ENCODE results near the gene MARCHF3.
"Not testable (repeated sequence)": the region's sequence is repeated elsewhere in the genome, so short reads cannot be mapped to it uniquely, and the experiment has no call there.

MARCHF3 gene

DNA sequence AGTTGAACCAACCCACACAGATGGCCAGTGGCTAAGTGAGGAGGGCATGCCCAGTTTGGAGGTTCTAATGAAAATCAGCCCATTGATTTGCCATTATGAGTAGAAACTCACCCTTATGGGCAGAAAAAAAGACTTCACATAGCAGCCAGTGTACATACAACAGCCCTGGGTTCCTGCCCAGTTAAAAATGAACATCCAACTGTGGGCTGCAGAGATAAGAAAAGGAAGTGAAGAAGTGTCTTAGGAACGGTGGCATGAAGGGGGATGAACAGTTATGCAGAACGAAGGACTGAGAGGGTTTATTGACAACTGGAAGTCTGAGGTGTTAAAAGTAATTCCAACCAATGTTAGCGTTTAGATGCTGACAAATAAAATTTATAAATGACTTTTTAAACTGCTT is 118.4 kb downstream of the MARCHF3 start:
- no peaks in the 10 kb centered on the region for H3K79me2 ChIP-seq
- H3K4me2 ChIP-seq (ENCODE audit: low read length), result no peak overlapping the region
- no peaks in the 10 kb centered on the region for H3K4me1 ChIP-seq
- no peak overlapping the region for H3K4me3 ChIP-seq (ENCODE audit: low read depth, low read length)
- TF ChIP-seq, protein P1, sequence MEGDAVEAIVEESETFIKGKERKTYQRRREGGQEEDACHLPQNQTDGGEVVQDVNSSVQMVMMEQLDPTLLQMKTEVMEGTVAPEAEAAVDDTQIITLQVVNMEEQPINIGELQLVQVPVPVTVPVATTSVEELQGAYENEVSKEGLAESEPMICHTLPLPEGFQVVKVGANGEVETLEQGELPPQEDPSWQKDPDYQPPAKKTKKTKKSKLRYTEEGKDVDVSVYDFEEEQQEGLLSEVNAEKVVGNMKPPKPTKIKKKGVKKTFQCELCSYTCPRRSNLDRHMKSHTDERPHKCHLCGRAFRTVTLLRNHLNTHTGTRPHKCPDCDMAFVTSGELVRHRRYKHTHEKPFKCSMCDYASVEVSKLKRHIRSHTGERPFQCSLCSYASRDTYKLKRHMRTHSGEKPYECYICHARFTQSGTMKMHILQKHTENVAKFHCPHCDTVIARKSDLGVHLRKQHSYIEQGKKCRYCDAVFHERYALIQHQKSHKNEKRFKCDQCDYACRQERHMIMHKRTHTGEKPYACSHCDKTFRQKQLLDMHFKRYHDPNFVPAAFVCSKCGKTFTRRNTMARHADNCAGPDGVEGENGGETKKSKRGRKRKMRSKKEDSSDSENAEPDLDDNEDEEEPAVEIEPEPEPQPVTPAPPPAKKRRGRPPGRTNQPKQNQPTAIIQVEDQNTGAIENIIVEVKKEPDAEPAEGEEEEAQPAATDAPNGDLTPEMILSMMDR (IDR thresholded peaks at IDR 0.05), result no peak
- H3K9me3 ChIP-seq (ENCODE audit: control insufficient read depth, low read length), result no peaks in the 10 kb centered on the region
- no peak overlapping the region for H3K9ac ChIP-seq
- no peaks in the 10 kb centered on the region for H3K36me3 ChIP-seq (ENCODE audit: control insufficient read depth, insufficient read depth, low read length)
- no peak overlapping the region for H2AFZ ChIP-seq
- no peak overlapping the region for H3K27ac ChIP-seq
- no peaks in the 10 kb centered on the region for H3K27me3 ChIP-seq (ENCODE audit: control insufficient read depth, insufficient read depth, low read length)

GRCh38 chr5:126909856-126910255 is 120.5 kb downstream of the MARCHF3 start:
- Histone ChIP-seq H3K27me3 (ENCODE audit: control insufficient read depth, insufficient read depth, low read length) (no peaks in the 10 kb centered on the region), H3K27ac (no peak overlapping the region), H3K9ac (no peak overlapping the region), H3K79me2 (no peaks in the 10 kb centered on the region), H3K4me1 (no peaks in the 10 kb centered on the region), H3K4me2 (ENCODE audit: low read length) (no peak overlapping the region), H3K36me3 (ENCODE audit: control insufficient read depth, insufficient read depth, low read length) (no peaks in the 10 kb centered on the region), H2AFZ (no peak overlapping the region), H3K9me3 (ENCODE audit: control insufficient read depth, low read length) (no peaks in the 10 kb centered on the region), H3K4me3 (ENCODE audit: low read depth, low read length) (no peak overlapping the region)
- TF ChIP-seq, protein P1 (IDR thresholded peaks at IDR 0.05), result no peak

DNA sequence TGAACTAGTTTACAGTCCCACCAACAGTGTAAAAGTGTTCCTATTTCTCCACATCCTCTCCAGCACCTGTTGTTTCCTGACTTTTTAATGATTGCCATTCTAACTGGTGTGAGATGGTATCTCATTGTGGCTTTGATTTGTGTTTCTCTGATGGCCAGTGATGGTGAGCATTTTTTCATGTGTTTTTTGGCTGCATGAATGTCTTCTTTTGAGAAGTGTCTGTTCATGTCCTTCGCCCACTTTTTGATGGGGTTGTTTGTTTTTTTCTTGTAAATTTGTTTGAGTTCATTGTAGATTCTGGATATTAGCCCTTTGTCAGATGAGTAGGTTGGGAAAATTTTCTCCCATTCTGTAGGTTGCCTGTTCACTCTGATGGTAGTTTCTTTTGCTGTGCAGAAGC is 126.0 kb downstream of the MARCHF3 start:
- not testable (repeated sequence) for H3K27me3 ChIP-seq (ENCODE audit: control insufficient read depth, insufficient read depth, low read length); H3K9me3 ChIP-seq (ENCODE audit: control insufficient read depth, low read length); H3K4me3 ChIP-seq (ENCODE audit: low read depth, low read length); H3K27ac ChIP-seq; H2AFZ ChIP-seq; H3K4me1 ChIP-seq; H3K36me3 ChIP-seq (ENCODE audit: control insufficient read depth, insufficient read depth, low read length); H3K79me2 ChIP-seq; H3K9ac ChIP-seq; H3K4me2 ChIP-seq (ENCODE audit: low read length)

- no peak overlapping the region for H3K27ac ChIP-seq
- H3K4me3 ChIP-seq (ENCODE audit: low read depth, low read length), result no peak overlapping the region
- no peaks in the 10 kb centered on the region for H3K79me2 ChIP-seq
- H3K9me3 ChIP-seq (ENCODE audit: control insufficient read depth, low read length), result no peaks in the 10 kb centered on the region
- H3K4me2 ChIP-seq (ENCODE audit: low read length), result no peak overlapping the region
- TF ChIP-seq, protein P1 (IDR thresholded peaks at IDR 0.05), result no peak
- H3K27me3 ChIP-seq (ENCODE audit: control insufficient read depth, insufficient read depth, low read length), result no peaks in the 10 kb centered on the region
- H3K36me3 ChIP-seq (ENCODE audit: control insufficient read depth, insufficient read depth, low read length), result no peaks in the 10 kb centered on the region
- no peaks in the 10 kb centered on the region for H3K4me1 ChIP-seq
- no peak overlapping the region for H3K9ac ChIP-seq
- no peak overlapping the region for H2AFZ ChIP-seq
Observed at GRCh38 chr5:126900796-126901195, 129.6 kb downstream of the MARCHF3 start.

GRCh38 chr5:126899476-126899875 is 130.9 kb downstream of the MARCHF3 start:
- Histone ChIP-seq H3K4me2 (ENCODE audit: low read length) (no peak overlapping the region), H3K9ac (no peak overlapping the region), H3K9me3 (ENCODE audit: control insufficient read depth, low read length) (no peaks in the 10 kb centered on the region), H2AFZ (no peak overlapping the region), H3K4me3 (ENCODE audit: low read depth, low read length) (no peak overlapping the region), H3K27me3 (ENCODE audit: control insufficient read depth, insufficient read depth, low read length) (no peaks in the 10 kb centered on the region), H3K4me1 (no peaks in the 10 kb centered on the region), H3K36me3 (ENCODE audit: control insufficient read depth, insufficient read depth, low read length) (no peaks in the 10 kb centered on the region), H3K79me2 (no peaks in the 10 kb centered on the region), H3K27ac (no peak overlapping the region)
- TF ChIP-seq, protein P1 (IDR thresholded peaks at IDR 0.05), result no peak
